Immature natural killer cell (primary cell): ENCODE data around the gene HIVEP3. TPM values are rescaled to one million over a fixed set of nuclear protein-coding genes. Genes with fewer than 3 reads are reported as not detected.

Source experiments
- DNase-seq, 3 donors: peaks; one replicate each; pipeline ENCODE4 v3.0.0; 2022; ENCODE audit warnings: mixed read lengths in 1 of 3
- H3K27ac Mint-ChIP-seq, 6 donors: one replicate each; pipeline ENCODE4 v1.8.0; 2020; ENCODE audit warnings: mixed read lengths in 6 of 6, mild to moderate bottlenecking in 5 of 6, inconsistent platforms in 4 of 6, moderate library complexity in 3 of 6
- H3K27me3 Mint-ChIP-seq, 3 donors: one replicate each; pipeline ENCODE4 v1.8.0; 2020 to 2021; ENCODE audit warnings: low read depth in 3 of 3, mild to moderate bottlenecking in 3 of 3, mixed read lengths in 3 of 3, moderate library complexity in 3 of 3, inconsistent platforms in 1 of 3
- H3K36me3 Mint-ChIP-seq, 3 donors: one replicate each; pipeline ENCODE4 v1.8.0; 2020; ENCODE audit warnings: mixed read lengths in 3 of 3, inconsistent platforms in 2 of 3, mild to moderate bottlenecking in 2 of 3
- H3K4me1 Mint-ChIP-seq, 2 donors: one replicate each; pipeline ENCODE4 v1.8.0; 2020; ENCODE audit warnings: inconsistent platforms in 2 of 2, mild to moderate bottlenecking in 2 of 2, mixed read lengths in 2 of 2, moderate library complexity in 1 of 2
- H3K4me3 Mint-ChIP-seq, 5 donors: one replicate each; pipeline ENCODE4 v1.8.0; 2020; ENCODE audit warnings: mild to moderate bottlenecking in 5 of 5, mixed read lengths in 5 of 5, inconsistent platforms in 3 of 5, moderate library complexity in 3 of 5
- H3K9me3 Mint-ChIP-seq, 6 donors: one replicate each; pipeline ENCODE4 v1.8.0; 2020; ENCODE audit warnings: mild to moderate bottlenecking in 6 of 6, mixed read lengths in 6 of 6, inconsistent platforms in 4 of 6, moderate library complexity in 3 of 6
- polyA plus RNA-seq, 3 donors: library from polyadenylated mRNA; unstranded; fragments of 300-500 nt; fragmentation: Illumina TruSeq; gene quantifications; one replicate each; pipeline ENCODE4 v1.2.3, GENCODE V29; 2021

Gene HIVEP3
- polyA plus RNA-seq, 3 donors from 2014 or later = 9.8 to 24.1 (median 15.5) TPM

DNA sequence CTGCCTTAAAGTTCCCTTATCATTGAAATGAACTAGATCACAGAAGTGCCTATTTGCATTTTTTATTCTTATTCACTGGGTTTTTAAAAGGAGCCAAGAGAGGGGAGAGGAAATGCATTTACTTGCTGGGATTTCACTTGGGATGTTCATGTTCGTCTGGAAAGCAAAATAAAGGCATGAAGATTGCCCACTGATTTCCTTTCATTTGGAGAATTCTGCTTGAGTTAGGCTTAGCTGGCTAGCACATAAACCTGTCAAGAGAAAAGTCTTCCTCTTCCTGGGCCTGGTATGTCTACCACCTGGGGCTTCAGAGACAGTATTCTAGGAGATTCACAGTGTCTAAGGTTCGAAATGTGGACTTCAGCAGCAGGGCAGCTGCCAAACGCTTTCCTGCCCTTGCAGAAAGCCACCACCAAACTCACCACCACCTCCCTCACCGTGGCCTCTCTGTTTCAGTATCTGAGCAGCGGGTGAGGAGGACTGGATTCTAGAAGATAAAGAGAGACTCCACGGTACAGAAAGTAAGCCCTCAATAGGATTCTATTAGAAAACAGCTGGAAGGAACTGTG is 44.5 kb downstream of the HIVEP3 start:
- no peak for DNase-seq
- peaks cover 33 to 70% of the 10 kb centered on the region in 2 donors for H3K4me1 Mint-ChIP-seq
- H3K27me3 Mint-ChIP-seq = peaks cover 0 to 3% (median 2%) of the 10 kb centered on the region in 3 donors
- H3K9me3 Mint-ChIP-seq = no peaks in the 10 kb centered on the region
- H3K27ac Mint-ChIP-seq = peak overlapping the region; percentile 68 to 82 (median 77)
- H3K4me3 Mint-ChIP-seq = peak overlapping the region in 4 of 5 donors; percentile 3 to 54 (median 32)
- no peaks in the 10 kb centered on the region for H3K36me3 Mint-ChIP-seq

DNA sequence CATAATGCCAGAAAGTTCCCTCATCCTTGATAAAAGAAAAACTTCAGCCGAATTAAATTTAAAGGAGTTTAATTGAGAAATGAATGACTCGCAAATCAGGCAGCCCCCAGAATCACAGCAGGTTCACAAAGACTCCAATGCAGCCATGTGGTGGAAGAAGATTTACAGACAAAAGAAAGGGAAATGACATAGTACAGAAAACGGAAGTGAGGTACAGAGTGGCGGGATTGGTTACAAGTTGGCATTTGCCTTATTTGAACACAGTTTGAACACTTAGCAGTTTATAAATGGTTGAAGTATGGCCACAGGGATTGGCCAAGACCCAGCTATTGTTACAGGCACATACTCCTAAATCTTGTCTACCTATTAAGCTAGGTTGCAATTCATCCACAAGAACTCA is 46.6 kb downstream of the HIVEP3 start:
- DNase-seq = no peak
- peaks cover 0 to 3% (median 2%) of the 10 kb centered on the region in 3 donors for H3K27me3 Mint-ChIP-seq
- H3K4me3 Mint-ChIP-seq = no peak overlapping the region
- H3K27ac Mint-ChIP-seq = no peak overlapping the region
- H3K36me3 Mint-ChIP-seq = no peaks in the 10 kb centered on the region
- no peaks in the 10 kb centered on the region for H3K9me3 Mint-ChIP-seq
- peaks cover 33 to 66% of the 10 kb centered on the region in 2 donors for H3K4me1 Mint-ChIP-seq

DNA sequence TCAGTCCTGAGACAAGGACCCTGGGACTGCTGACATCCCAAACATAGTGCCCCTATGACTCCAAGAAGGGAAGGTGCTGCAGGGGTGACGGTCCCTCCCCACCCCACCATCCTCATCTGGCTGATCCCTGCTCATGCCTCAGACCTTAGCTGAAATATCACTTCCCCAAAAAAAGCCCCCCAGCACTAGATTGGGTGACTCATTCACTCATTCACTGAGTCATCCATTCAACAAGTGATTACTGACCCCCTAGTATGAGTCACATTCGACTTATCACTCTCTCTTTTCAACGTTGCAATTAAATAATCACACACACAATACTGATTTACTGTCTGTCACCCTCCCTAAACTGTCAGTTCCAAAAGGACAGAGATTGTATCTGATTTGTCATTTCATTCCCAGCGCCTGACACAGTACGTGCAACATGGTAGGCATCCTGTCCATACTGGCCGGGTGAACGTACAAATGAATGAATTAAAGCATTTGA is 48.6 kb downstream of the HIVEP3 start:
- DNase-seq = no peak
- Mint-ChIP-seq H3K36me3 (no peaks in the 10 kb centered on the region), H3K27ac (peak overlapping the region in 1 of 6 donors; percentile 37), H3K4me3 (no peak overlapping the region), H3K9me3 (no peaks in the 10 kb centered on the region), H3K27me3 (peaks cover 0 to 1% (median under 1%) of the 10 kb centered on the region in 3 donors), H3K4me1 (peaks cover 20 to 56% of the 10 kb centered on the region in 2 donors)

DNA sequence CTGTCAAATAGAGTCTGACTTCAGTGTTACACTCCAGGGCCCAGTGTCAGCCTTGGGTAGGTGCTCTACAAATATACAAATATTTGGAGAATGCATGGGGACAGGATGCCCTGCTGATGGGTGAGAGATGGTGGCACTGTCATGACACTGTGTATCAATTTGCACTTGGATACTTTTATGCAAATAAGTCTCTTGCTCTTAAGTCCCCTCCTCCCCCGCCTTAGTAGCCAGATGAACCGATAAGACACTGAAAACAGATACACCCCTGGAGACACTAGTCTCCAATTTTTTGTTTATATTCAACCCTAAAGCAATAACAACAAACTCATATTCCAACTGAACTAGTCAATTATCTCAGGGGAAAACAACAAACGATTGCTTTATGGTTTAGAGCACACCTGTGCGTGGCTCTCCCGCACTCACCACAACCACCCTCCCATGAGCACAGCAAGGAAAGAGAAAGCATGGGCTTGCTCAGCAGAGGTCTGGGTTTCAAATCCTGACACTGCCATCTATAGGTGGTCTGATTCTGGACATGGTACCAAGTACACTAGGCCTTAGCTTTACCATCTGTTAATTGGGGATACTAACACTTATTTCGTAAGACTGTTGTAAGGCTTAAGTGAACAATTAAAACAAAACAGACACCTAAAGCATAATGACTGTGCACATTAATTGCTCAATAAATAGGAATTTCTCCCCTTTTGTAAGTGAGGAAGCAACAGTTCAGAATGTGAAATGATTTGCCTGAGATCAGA is 50.3 kb downstream of the HIVEP3 start:
- H3K4me3 Mint-ChIP-seq = no peak overlapping the region
- H3K27me3 Mint-ChIP-seq = no peaks in the 10 kb centered on the region
- no peaks in the 10 kb centered on the region for H3K9me3 Mint-ChIP-seq
- H3K27ac Mint-ChIP-seq = peak overlapping the region in 2 of 6 donors; percentile 34 to 83
- no peaks in the 10 kb centered on the region for H3K36me3 Mint-ChIP-seq
- DNase-seq = peak in 1 of 3 donors; percentile 28
- peaks cover 4 to 43% of the 10 kb centered on the region in 2 donors for H3K4me1 Mint-ChIP-seq

DNA sequence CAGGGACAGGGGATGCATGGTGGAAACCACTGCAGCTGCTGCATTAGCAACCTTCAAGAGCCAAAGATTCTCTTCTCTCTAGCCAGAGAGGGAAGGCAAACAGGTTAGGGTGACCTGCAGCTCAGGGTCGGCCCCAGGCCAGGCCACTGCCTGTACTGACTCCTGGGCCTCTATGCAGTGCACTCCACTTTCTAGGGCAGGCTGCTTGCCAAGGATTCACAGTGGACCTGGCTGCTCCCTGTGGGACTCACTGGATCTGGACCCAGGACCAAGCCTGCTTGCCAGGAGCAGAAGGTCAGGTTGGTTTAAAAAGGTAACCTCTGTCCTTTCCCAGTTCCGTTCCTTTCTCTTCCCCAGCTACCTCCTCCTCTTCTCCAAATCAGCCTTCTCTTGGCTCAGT is 52.4 kb downstream of the HIVEP3 start:
- H3K27me3 Mint-ChIP-seq = peaks cover 0 to 2% (median 0%) of the 10 kb centered on the region in 3 donors
- no peak for DNase-seq
- no peak overlapping the region for H3K27ac Mint-ChIP-seq
- no peaks in the 10 kb centered on the region for H3K9me3 Mint-ChIP-seq
- H3K4me1 Mint-ChIP-seq = peaks cover 26 to 46% of the 10 kb centered on the region in 2 donors
- no peak overlapping the region for H3K4me3 Mint-ChIP-seq
- peaks cover 0 to 2% (median 0%) of the 10 kb centered on the region in 3 donors for H3K36me3 Mint-ChIP-seq

DNA sequence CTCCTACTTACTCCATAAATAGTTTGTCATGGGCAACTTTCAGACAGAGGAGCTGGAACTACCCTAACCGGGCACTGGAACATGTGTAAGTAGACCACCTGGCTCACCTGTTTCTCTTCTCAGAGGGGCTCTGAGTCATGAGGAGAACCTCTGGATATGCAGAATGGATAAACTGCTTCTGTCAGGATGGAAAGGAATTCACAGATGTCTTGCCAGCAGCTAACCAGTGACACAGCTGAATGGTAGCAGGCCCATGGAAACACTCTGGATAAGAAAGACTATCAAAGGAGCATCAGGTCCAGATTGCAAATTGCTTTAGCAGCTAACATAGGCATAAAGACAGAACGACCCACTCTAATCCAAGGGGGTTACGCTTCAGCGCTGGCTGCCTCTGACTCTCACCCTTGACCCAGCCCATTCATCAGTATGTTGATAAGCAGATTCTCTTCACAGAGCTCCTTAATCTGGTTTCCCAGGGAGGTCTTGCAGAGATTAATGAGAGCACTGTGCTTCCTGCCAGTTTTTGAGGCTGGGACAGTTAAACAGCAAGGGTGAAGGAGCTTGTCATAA is 54.2 kb downstream of the HIVEP3 start:
- Mint-ChIP-seq H3K36me3 (peaks cover 0 to 7% (median 0%) of the 10 kb centered on the region in 3 donors), H3K4me3 (no peak overlapping the region), H3K27ac (peak overlapping the region in 1 of 6 donors; percentile 30), H3K4me1 (peaks cover 29 to 55% of the 10 kb centered on the region in 2 donors), H3K27me3 (peaks cover 0 to 2% (median 1%) of the 10 kb centered on the region in 3 donors), H3K9me3 (no peaks in the 10 kb centered on the region)
- no peak for DNase-seq

DNA sequence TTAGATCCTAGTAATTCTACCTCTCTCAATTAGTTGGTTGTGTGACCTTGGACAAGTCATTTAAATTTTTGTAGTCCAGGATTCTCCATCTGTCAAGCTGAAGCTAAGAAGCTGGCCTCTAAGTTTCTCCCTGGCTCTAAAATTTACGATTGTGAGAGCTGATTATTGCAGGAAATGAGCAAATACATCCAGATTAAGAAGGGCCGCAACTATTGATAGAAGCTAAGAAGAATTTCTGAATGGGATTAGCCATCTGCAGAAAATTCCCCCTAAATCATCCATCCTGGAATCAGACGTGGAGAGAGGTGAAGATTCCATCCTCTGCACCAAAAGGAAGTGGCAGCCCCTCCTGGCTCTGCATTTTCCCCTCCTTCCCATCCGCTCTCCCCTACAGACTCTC is 55.0 kb downstream of the HIVEP3 start:
- Mint-ChIP-seq H3K36me3 (peaks cover 0 to 7% (median under 1%) of the 10 kb centered on the region in 3 donors), H3K27ac (peak overlapping the region in 1 of 6 donors; percentile 18), H3K27me3 (peaks cover 0 to 2% (median 1%) of the 10 kb centered on the region in 3 donors), H3K4me1 (peaks cover 29 to 48% of the 10 kb centered on the region in 2 donors), H3K4me3 (no peak overlapping the region), H3K9me3 (no peaks in the 10 kb centered on the region)
- no peak for DNase-seq

DNA sequence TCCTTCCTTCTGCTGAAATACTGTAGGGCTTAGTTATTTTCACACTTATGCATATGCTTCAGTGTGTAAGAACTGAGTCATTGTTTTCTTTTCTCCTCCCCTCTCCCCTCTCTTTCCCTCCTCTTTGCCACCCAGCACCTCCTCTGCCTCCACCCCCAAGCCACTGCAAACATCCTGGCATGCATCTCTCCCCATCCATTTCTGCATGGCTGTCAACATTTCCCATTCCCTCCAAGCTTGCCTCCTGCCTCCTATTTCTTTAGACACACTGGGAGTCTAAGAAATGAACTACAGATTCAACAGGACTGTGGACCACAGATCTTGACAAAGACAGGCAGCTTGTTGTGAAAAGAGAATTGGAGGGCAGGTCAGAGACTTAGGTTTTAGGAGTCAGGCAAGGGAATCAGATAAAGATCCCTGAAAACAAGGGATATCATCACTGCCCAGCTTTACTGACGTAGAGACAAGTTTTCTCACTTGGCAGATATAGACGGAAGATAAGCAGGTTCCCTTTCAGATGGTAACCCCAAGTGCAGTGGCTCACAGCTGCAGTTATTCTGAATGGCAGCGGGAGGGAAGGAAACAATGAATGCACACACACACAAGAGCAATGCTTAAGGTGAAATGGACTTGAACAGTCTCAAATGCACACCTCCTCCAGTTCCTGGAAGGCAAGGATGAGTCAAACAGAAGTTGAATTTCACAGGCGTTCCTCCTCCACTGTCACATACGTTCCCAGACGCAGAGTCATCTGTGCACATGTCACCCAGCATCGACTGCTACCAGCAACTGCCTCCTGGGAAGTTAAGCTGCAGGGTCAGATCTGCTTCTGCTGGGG is 56.1 kb downstream of the HIVEP3 start:
- H3K27me3 Mint-ChIP-seq = peaks cover 0 to 2% (median 1%) of the 10 kb centered on the region in 3 donors
- H3K9me3 Mint-ChIP-seq = no peaks in the 10 kb centered on the region
- peaks cover 25 to 50% of the 10 kb centered on the region in 2 donors for H3K4me1 Mint-ChIP-seq
- peak in 1 of 3 donors; percentile 9 for DNase-seq
- H3K4me3 Mint-ChIP-seq = peak overlapping the region in 3 of 5 donors; percentile 19 to 54 (median 44)
- peak overlapping the region; percentile 11 to 65 (median 40) for H3K27ac Mint-ChIP-seq
- H3K36me3 Mint-ChIP-seq = peaks cover 0 to 7% (median 6%) of the 10 kb centered on the region in 3 donors

DNA sequence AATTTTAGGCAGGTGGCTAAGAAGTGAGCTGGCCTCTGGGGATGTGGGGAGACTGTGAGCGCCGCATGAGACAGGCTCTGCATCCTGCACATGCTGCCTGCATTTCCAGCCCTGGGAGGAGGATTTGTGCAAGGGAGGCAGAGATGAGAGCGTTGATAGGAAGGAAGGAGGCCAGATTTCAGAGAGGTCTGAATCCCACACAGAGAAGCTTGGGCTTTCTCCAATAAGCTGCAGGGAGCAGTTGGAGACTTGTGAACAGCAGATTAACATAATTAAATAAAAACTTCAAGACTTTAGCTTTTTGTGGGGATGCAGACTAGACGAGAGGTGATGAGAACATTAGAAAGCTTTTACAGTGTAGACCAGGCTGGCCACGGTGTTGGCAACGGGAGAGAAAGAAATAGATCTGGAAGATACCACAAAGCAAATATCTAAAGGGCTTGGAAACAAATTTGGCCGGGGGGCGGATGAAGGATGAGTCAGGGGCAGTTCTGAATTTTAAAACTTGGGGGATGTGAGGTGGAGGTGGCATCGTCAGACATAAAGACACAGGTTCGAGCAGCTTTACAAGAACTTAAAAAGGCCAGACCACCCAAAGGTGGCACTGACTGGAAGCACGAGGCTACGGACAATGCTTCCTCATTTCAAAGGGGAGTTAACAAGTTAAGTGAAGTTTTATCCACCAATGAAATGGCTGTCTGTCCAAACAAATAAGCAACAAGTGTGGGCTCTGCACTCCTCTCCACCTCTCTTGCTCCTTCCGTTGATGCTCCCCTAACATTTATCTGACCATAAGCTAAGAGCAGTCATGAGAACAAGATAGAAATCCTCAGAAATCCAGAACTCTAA is 57.0 kb downstream of the HIVEP3 start:
- H3K36me3 Mint-ChIP-seq = peaks cover 0 to 7% (median 6%) of the 10 kb centered on the region in 3 donors
- H3K27ac Mint-ChIP-seq = peak overlapping the region in 5 of 6 donors; percentile 11 to 65 (median 41)
- DNase-seq = no peak
- peaks cover 0 to 2% (median 1%) of the 10 kb centered on the region in 3 donors for H3K27me3 Mint-ChIP-seq
- H3K4me1 Mint-ChIP-seq = peaks cover 28 to 58% of the 10 kb centered on the region in 2 donors
- H3K4me3 Mint-ChIP-seq = peak overlapping the region in 2 of 5 donors; percentile 44 to 54
- H3K9me3 Mint-ChIP-seq = no peaks in the 10 kb centered on the region

DNA sequence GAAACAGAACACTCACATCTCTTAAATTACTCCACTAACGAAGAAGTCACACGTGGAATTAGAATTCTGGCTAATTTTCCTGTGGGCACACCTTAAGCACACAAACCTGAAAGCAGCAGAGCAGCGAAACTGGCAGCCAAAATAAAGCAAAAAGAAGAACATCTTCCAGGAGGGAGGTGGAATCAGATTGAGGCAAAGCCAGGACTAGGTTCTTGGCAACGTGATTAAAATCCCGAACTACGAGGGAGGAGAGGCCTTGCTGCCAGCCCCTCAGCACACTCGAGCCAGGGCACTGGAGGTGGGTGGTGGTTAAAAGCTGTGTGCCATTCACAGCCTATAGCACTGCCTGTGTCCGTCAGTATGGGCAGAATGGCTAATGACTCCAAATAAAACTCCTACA is 58.0 kb downstream of the HIVEP3 start:
- Mint-ChIP-seq H3K36me3 (peaks cover 0 to 12% (median 9%) of the 10 kb centered on the region in 3 donors), H3K9me3 (no peaks in the 10 kb centered on the region), H3K27me3 (peaks cover 0 to 4% (median 2%) of the 10 kb centered on the region in 3 donors), H3K4me1 (peaks cover 28 to 59% of the 10 kb centered on the region in 2 donors), H3K4me3 (no peak overlapping the region), H3K27ac (no peak overlapping the region)
- no peak for DNase-seq

DNA sequence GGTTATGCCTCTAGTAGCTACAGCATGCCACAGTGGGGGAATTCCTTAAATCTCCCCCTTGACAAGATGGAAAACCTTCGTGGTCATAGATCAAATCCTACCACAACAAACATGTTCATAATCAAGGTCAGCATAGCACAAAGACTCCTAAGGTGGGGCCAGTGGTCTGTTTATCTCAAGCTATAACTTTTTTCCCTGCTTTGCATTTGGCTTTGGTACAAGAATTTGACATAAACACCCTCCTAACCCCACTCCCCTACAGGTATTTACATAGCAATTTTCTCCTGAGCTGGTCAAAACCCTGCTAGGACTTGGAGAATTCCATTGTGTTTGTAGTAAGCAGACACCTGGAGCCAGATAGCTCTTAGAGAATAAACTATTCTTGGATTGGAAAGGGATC is 58.5 kb downstream of the HIVEP3 start:
- Mint-ChIP-seq H3K27me3 (peaks cover 0 to 4% (median 2%) of the 10 kb centered on the region in 3 donors), H3K36me3 (peaks cover 4 to 16% (median 15%) of the 10 kb centered on the region in 3 donors), H3K4me3 (no peak overlapping the region), H3K27ac (no peak overlapping the region), H3K9me3 (no peaks in the 10 kb centered on the region), H3K4me1 (peaks cover 28 to 59% of the 10 kb centered on the region in 2 donors)
- DNase-seq = no peak

DNA sequence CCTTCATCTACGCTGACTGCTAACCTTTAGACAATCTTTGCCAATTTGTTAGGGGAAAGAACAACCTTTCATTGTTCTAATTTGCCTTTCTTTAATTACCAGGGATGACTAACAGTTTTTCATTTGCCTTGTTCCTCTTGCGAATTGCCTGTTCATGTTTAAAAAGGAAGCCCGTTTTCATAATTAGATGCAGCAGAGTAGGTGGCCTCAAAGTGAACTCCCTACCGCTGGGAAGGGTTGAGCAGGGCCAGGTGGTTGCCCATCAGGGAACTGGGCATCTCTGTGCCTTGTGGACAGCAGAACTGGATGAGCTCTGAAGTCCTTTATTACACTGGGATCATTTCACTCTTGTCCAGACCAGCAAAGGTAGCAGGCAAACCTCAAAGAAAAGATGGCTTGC is 59.0 kb downstream of the HIVEP3 start:
- DNase-seq = no peak
- peaks cover 4 to 17% (median 16%) of the 10 kb centered on the region in 3 donors for H3K36me3 Mint-ChIP-seq
- H3K27me3 Mint-ChIP-seq = peaks cover 0 to 4% (median 2%) of the 10 kb centered on the region in 3 donors
- no peaks in the 10 kb centered on the region for H3K9me3 Mint-ChIP-seq
- H3K4me3 Mint-ChIP-seq = no peak overlapping the region
- no peak overlapping the region for H3K27ac Mint-ChIP-seq
- H3K4me1 Mint-ChIP-seq = peaks cover 28 to 57% of the 10 kb centered on the region in 2 donors
